IMR-90 (cell line): ENCODE data around the gene SAXO1.

ENCODE experiments used
- CHD1 ChIP-seq: IDR thresholded peaks from 2 replicates; pipeline ENCODE4 v1.6.1; 2012; ENCODE audit warnings: low read depth, low read length, improper control_type of control experiment
- CTCF ChIP-seq: conservative IDR thresholded peaks from 2 replicates; pipeline ENCODE4 v1.5.1; 2012; ENCODE audit warnings: mild to moderate bottlenecking, low read depth, low read length, improper control_type of control experiment
- MAFK ChIP-seq: IDR thresholded peaks from 2 replicates; pipeline ENCODE4 v1.6.1; 2012; ENCODE audit warnings: low read depth, low read length, improper control_type of control experiment
- NFE2L2 ChIP-seq: fragments of 150-350 bp; IDR thresholded peaks from 2 replicates; pipeline ENCODE4 v1.6.1; 2016; ENCODE audit warnings: low read depth, mild to moderate bottlenecking, low read length
- POLR2A ChIP-seq: IDR thresholded peaks from 2 replicates; pipeline ENCODE4 v1.6.1; 2012; ENCODE audit warnings: mild to moderate bottlenecking, low read depth, low read length
- RCOR1 ChIP-seq: IDR thresholded peaks from 2 replicates; pipeline ENCODE4 v1.6.1; 2012; ENCODE audit warnings: mild to moderate bottlenecking, low read length, improper control_type of control experiment; ENCODE audit not compliant: insufficient replicate concordance
- SMC3 ChIP-seq: fragments of 150-350 bp; IDR thresholded peaks from 2 replicates; pipeline ENCODE4 v1.6.1; 2016; ENCODE audit warnings: low read depth, mild to moderate bottlenecking, antibody characterized with exemption, low read length, moderate library complexity

GRCh38 chr9:18994263-18994916 is 38.6 kb downstream of the SAXO1 start:
- TF ChIP-seq POLR2A (no peak), CTCF (no peak), MAFK (no peak), SMC3 (no peak), CHD1 (no peak), RCOR1 (no peak), NFE2L2 (no peak)
